GM19035 (cell line): ENCODE results near the gene MRO.

ENCODE experiments used
- ATAC-seq: cut with Tn5 transposase; IDR thresholded peaks from one replicate; pipeline ENCODE4 v1.9.1; 2021; ENCODE audit not compliant: unreplicated experiment

MRO gene

GRCh38 chr18:50748243-50749229 lies 71.3 kb downstream of the MRO start:
- no peak for ATAC-seq

- ATAC-seq = no peak
Measured at GRCh38 chr18:50747849-50748242, 72.0 kb downstream of the MRO start.

- ATAC-seq = no peak
Measured at GRCh38 chr18:50745945-50746344, 73.9 kb downstream of the MRO start.
